ENCODE measurements around the gene RABIF.
A peak's percentile ranks its signal among the peaks of the same experiment; 100 is the strongest.

The RABIF gene

DNA sequence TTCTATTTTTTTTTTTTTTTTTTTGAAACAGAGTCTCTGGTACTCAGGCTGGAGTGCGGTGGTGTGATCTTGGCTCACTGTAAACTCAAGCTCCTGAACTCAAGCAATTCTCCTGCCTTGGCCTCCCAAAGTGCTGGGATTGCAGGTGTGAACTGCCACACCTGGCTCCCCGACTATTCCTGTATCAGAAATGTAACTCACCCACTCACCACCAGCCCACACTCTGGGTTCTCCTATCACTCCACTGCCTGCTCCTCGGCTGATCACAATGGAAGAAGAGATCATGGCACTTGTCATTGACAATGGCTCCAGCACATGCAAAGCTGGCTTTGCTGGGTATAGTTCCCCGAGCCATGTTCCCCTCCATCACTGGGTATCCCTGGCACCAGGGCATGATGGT is 15.9 kb downstream of the RABIF start:
- DNase-seq (ENCODE audit: low read depth), result no peak

DNA sequence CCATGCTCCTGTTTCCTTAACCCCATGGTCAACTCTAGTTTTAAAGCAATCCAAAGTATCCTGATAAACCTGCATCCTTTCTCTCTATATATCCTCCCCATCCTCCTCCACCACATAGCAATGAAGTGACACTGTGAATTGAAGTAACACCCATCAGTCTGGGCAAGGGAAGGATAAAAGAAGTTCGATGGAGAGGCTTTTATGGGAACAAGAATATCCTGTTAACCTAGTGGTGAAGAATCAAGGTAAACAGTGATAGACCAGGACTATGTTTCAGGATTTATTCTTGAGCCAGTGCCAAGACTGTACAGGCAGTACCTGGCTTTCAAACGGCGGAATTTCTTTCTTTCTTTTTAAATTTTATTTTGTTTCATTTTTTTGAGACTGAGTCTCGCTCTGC is 17.6 kb downstream of the RABIF start:
- no peak for DNase-seq (ENCODE audit: low read depth)

DNA sequence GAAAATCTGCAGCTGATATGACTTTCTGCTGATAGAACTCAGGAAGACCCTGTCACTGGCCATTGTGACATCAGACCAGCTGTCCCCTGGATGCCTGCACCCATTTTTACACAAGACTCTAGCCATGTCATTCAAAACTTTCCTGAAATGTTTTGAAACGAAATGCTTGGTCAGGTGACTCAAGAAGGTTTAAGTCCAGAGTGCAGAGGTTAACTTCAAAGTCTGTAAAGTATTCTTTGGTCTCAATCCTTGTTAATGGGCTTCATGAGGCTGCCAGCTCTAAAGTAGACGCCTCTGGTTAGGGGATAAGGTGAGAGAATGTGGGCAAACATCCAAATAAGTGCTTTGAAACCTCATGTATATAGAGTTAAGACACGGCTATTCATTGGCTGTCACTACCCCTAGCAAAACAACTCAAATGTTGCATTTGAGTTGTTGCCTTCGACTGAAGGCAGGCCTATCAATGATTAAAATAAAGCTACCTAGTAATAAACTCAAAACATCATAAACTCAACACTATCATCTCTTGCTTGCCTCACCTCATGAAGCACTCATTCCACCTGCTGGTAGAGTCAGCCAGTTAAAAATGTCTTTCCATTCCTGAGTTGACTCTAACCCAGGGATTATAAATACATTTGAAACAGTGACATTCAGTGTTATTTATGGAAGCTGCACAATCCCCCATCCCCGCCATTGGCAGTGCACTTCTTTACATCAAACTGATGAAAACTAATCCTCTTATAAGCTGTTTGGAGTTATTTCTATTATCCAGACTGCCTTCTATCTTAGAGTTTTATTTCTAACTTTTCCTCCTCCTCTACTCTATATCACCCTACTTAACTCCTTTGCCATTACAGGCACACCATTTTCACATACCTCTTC is 26.0 kb downstream of the RABIF start:
- no peak for DNase-seq (ENCODE audit: low read depth)

DNA sequence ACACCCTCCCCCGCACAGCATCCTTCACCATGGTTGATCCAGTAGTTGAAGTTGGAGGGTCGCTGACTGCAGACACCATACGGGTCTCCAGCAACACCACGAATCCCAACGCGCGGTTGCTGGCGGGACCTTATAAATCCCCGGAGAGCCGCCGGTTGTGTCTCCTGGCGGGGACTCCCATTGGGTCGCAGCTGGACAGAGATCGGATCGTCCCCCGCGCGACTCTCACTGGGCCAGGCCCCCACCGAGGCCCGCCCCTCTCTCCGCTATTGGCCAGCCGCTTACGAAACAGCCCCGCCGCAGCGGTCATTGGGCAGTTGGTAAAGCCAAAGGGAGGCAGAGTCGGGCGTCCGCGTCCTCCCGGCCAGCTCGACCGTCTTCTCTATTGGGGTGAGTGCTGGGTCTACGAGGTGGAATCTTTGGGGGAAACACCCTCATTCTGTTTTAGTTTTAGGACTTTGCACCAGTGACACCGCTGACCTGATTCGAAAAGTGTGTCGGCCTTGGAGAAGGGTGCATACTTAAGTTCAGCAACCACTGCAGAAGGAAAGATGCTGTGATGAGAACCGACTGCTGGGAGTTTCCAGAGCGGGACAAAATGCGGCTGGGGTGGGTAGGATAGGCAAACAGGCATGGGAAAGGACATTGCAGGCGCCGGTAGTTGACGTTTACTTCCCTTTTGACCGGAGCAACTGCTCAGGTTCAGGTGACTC is 27.4 kb downstream of the RABIF start:
- DNase-seq (ENCODE audit: low read depth), result peak; percentile 8

DNA sequence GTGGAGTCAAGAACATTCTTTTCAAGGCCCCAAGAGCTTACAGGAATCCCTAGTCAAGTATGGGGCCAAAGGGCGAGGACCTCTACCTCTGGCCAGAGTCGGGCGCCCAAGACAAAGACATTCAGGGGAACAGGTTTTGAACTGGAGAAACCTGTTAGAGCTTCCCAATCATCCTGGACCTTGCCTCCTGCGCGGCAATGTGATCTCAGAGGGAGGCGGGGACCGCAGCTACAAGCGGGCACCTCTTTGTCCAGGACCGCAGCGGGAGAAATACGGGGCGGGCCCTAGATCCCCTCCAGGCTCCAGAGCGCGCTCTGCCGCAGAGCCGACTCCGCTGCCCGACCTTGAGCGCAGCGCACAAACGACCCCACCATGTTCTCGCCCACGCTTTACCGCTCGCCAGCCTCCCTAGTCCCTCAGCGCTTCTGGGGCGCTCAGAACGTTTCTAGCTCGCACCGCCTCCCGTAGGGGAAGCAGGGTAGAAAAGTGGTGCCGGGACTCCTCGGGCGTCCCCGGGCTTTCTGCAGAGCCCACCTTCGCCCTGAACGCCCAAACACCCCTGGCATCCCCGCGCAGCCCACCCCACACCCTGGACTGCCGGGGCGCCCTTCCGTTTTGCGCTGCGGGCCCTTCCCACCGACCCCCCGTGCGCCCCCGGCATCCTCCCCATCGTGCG is 28.1 kb downstream of the RABIF start:
- DNase-seq (ENCODE audit: low read depth), result no peak

DNA sequence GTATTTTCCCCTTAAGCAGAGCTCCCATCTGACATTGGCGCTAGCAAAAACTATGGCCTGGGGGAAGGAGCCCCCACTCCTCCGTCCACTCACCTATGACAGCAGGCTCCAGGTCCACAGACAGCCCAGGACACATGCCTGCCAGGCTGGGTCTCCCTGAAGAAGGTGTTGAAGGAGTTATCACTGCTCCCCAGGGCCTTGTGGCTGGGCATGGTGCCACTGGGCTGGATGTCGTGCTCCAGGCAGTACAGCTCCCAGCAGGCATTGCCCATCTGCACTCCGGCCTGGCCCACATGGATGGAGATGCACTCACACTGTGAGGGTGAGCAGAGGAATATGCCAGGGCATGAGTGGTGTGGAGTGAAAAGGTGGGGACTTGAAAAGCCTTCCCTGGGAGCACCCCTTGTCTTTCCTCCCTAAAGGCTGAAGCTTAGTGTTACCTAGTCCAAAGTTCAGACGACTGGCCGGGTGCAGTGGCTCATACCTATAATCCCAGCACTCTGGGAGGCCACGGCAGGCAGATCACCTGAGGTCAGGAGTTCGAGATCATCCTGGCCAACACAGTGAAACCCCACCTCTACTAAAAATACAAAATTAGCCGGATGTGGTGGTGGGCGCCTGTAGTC is 30.0 kb downstream of the RABIF start:
- DNase-seq (ENCODE audit: low read depth), result no peak

DNA sequence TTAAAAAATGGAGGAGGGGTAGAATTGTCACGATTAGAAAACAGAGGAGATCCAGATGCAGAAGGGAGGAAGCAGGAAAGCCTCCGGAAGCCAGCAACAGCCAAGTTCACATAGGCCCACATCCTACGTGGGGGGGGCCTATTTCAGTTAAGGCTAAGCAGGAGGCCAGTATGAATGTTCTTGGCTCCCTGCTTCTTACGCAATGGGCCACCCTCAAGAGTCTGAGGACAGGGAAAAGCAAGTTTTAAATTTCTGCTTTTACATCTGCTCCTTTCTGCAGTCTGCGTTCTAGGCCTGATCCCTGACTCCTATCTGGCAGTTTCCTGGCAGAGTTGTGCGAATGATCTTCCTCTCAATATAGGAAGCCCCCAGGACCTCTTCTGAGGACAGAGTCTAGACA is 30.6 kb downstream of the RABIF start:
- no peak for DNase-seq (ENCODE audit: low read depth)

DNA sequence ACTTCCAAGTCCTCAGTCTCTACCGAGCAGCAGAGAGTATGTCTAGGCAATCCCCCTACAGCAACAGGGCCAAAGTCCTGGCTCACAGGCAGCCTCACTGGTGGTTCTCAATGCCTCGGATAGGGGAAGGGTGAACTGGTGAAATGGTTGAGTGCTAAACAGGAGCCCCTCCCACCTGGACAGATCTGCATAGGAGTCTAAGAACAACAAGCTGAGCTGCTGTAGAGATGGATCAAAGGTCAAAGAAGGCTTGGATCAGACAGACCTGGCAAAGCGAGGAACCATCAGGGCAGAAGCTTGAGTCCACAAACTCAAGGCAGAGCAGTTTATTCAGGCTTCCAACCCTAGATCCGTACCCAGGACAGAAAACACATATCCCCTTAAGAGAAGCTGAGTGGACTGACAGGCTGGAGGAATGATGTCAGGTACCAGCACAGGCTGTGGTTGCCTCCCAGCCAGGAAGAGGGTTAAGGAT is 31.8 kb downstream of the RABIF start:
- no peak for DNase-seq (ENCODE audit: low read depth)

DNA sequence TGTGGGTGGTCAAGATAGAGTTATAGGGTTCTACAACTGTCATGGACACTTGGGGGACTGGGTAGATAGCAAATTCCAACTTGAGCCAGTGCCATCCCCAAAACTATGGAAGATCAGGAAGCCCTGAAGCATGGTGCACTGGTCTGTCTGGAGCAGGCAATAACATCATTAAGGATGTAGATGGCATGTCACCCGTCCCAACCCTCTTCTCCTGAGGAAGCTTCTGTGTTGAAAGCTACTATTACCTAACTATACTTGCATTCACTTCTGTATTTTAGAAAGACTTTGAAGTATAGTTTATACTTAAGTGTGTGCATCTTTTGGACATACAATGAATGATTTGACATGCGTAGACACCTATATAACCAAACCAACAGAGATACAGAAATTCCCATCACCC is 32.9 kb downstream of the RABIF start:
- DNase-seq (ENCODE audit: low read depth), result no peak

DNA sequence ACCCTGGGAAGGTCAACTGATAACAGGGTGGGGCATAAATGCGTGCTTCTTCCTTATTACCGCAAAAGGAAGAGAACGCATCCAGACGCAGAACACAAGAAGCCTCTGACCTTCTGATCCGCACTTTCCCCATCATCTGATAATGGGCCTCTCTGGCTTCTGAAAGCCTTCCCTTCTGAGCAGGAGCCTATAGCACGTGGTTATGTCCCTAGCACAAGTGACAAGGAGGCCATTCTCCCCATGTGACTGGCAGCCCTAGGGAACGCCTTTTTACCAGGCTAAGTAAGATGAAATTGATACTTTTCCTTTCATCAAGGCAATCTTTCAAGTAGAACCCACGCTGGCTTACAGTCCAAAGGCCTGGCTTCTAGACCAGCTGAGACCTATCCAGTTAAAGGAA is 34.2 kb downstream of the RABIF start:
- no peak for DNase-seq (ENCODE audit: low read depth)

DNA sequence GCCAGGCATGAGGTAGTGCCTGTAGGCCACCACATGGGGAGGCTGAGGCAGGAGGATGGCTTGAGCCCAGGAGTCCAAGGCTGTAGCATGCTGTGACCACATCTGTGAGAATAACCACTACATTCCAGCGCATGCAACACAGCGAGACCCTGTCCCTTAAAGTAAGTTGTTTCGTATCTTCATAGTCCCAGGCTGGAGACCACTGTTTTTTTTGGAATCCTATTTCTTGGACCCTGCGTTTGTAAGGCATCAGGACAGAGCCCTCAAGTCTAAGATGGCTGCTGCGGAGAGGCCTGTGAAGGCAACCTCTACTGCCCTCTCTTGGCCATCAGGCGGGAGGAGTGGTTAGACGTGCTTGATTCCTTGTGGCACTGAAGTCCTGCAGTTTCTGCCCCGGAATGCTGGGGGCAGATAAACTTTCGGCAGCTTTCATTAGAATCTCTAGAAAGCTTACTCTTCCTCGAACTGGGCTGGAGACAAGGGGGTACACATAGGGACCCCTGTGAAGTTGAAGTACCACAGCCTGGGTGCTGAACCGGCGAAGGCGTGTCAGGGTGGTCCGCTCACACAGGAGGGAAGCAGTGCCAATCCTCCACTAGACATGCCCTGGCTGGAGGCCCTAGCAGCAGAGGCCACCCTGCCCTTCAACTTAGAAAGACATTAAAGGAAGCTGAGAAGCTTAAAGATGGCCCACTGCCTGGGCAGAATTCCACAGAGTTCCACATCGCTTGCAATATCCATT is 36.6 kb downstream of the RABIF start:
- DNase-seq (ENCODE audit: low read depth), result no peak

DNA sequence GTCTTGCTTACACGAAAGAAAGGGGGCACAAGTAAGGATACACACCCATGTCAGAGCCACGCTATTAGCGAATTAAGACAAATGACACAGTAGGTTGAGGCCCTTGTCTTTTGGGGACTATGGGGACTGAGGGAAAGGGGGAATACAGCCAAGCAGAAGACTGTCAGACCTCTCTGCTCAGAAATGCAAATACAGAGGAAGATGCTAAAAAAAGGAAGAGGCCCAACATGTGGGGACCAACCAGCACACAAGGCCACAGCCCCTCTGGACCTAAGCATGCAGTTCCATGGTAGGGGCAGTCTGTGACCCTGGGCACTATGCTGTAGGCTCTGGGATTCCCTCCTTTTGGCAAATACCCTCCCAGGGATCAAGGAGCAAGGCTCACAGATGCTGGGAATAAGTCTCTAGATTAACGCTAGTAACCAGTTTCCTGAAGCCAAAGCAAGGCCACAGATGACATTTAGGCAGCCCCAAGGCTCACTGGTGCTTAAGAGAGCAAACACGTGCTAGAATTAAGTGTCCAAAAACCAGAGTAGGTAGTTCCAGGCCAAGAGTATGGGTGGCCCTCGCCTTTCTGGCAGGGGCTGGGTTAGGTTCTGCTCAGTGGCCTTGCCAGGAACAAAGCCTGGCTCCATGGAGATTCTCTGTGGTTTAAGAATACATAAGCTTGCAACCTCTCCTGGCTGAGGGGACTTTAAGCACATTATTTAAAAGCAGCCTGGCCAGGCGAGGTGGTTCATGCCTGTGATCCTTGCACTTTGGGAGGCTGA is 38.2 kb downstream of the RABIF start:
- no peak for DNase-seq (ENCODE audit: low read depth)

DNA sequence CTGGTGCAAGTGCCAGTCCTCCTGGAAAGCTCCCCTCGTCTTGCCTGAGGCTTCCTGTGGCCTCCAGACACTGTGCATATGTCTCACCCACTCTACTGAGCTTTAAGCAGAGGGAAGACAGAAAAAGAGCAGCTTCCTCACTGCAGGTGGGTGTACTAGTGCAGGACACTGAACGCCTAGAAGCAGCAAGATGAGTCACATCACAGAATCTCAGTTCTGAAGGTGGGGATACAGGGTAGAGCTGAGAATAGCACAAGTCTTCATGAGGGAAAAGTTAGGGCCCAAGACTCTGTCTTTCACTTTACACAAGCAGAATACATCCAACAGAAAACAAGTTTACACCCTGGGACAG is 40.8 kb downstream of the RABIF start:
- no peak for DNase-seq (ENCODE audit: low read depth)

DNA sequence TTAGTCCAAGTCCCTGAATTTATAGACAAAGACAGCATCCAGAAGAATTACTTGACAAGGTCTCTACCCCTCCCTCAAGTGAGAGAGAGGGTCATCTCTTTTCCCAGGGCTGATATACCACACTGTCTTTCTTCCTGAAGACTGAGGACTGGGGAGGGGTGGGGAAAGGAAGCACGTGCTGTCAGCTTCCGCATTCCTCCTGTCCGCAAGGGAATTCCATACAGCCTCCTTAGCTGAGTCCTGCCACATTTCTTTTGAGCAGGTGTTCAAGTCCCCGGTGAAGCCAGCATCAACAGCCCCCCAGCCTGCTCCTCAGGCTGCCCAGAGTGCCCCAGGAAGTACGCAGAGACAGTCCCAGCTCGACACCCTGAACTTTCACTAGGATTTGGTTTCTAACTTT is 44.0 kb downstream of the RABIF start:
- no peak for DNase-seq (ENCODE audit: low read depth)

DNA sequence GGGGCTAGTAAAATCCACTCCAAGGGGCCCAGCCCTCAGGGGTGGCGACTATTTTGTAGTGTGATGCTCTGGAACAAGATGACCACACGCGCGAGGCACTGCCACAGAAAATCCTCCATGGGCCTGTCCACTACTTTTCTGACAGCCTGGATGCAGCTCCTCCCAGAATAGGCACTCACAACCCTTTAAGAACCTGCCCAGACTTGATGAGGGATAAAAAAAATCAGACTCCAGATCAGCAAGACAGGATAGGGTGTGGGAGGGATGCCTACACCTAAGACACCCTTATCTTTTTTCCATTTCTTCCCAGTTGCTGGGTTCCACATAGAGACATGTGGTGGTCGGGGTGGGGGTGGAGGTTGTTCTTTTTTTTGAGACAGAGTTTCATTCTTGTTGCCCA is 44.7 kb downstream of the RABIF start:
- DNase-seq (ENCODE audit: low read depth), result no peak

DNA sequence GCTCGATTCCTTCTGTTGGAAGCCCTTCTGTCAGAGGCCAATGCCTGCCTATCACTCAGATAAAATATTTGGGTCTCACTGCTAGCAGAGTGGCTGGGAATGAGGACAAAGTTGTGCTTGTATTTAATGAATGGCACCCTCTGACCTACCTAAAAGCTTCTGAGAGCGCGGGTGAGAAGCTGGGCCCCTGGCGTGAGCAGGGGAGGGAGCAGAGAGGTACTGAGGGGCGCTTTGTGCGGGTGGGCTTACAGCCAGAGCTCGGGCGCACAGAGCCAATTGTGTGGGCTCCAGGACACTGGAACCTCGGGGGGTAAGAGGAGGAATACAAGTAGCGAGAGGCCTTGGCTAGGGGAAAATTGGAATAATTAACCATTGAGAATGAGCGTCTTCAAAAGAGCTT is 45.9 kb downstream of the RABIF start:
- DNase-seq (ENCODE audit: low read depth), result no peak

DNA sequence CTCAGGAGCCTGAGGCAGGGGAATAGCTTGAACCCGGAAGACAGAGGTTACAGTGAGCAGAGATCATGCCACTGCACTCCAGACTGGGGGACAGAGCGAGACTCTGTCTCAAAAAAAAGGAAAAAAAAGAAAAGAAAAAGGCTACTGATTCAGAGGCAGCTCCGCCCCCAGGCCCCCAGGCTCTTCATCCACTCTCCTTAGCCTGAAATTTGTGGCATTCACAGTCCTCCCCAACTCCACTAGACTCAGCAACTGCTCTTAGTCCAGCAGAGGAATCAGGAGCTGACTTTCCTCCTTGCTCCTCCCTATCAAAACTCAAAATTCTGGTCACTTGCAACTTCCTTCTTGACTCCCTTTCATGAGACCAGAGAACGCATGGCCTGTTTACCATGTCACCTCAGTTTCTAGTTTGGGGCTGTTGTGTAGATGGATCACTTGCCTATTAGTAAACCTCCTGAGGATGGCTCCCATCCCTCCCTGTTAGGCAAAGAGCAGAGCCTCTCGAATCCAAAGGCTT is 51.1 kb downstream of the RABIF start:
- DNase-seq (ENCODE audit: low read depth), result no peak

DNA sequence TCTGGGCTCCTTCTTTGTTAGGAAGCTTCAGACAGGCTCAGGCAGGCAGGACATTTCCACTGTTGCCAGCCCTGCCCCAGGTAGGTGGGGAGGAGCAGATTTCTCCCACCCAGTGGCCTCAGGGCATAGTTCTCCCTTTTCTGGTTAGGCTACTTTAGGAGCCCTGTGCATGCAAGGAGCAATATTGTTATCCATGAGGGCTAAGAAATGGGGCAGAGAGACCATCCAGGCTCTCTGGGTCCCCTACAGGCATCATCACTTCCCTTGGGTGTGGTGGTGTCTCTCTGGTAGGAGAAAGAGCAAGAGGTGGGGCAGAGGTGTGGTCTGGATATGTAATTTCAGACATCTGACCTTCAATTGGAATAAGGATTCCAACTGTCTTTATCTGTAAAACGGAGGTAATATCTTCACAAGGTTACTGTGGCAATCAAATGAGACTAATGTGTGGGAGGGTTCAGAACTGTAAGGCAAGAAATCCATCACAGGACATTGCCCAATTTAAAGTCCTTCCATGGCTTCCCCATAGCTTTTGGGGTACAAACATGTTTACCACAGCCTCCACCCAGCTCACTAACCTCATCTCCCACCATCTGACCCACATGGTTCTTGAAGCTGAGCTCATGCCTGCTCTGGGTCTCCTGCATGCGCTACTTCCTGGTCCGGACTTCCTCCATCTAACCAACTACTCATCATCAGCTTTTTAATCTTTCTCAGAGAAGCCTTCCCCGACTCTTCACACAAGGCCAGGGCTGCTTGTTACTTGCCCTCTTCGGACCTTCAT is 52.1 kb downstream of the RABIF start:
- no peak for DNase-seq (ENCODE audit: low read depth)

DNA sequence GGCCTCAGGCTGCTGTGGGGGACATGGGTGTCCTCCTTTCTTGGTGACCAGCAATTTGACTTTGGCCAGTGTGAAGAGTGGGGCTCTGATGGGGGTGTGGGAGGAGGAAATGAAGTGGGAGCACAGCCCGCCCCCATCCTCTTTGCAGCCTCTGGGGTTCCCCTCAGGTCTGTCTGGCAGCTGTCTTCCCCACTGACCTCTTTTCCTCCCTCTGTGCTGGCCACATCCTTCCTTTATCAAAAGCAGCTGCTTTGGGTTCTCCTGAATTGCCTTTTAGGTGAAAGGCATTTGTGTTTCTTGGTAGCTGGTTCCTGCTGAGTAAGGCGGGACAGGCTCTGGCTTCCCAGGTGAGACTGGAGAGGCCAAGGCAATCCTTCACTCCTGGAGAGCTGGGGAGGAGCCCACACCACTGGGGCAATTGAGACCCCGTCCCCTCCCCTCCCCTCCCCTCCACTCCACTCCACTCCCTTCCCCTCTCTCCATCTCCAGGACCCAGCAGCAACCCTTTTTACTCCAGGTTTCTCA is 53.3 kb downstream of the RABIF start:
- DNase-seq (ENCODE audit: low read depth), result no peak

Measured in stimulated activated CD8-positive, alpha-beta memory T cell treated with anti-CD3 and anti-CD28 coated beads, Interleukin-15, amount 100 ng/mL, for 24 hours (primary cell).